ENCODE measurements around the gene RANBP3. TPM values are rescaled to one million over a fixed set of nuclear protein-coding genes. Genes with fewer than 3 reads are reported as not detected.

The RANBP3 gene
- total and polyA plus RNA-seq, 2 of the 8 experiments (the other 6 are each of a cell fraction or from before 2014, with no cell fraction given), result 95.4 to 122 TPM

GRCh38 chr19:5903624-5904351 is 74.2 kb downstream of the RANBP3 start, which contains the start of gene NDUFA11:
TSS of gene NDUFA11 (minus strand) at chr19:5903790. CDS start at chr19:5903708, 82 bp downstream.
- H2BK15ac ChIP-seq (ENCODE audit: low read length), result 0 out of 2 replicates have a peak within 1 kb of the TSS, but pooled peaks have one; percentile 65
- FAIRE-seq (no peak), DNase-seq (ENCODE audit: low read depth in 1 of 2, low spot score in 2 of 2) (peak; percentile 93 to 99)
- no peak within 1 kb of the TSS for H2BK120ac ChIP-seq (replicated peaks; ENCODE audit: low read depth, low read length)
- H3K4ac ChIP-seq (replicated peaks; ENCODE audit: insufficient read length, low read depth, low read length), result peak within 1 kb of the TSS; percentile 47
- no peaks in the 10 kb centered on the region for H3K36me3 ChIP-seq (ENCODE audit: control insufficient read depth in 2 of 4, insufficient read depth in 4 of 4, low read length in 3 of 4)
- H3K9ac ChIP-seq (replicated peaks in 1 of 4; ENCODE audit: extremely low read depth in 1 of 4, low read depth in 3 of 4, low read length in 3 of 4), result peak within 1 kb of the TSS; percentile 86 to 99 (median 96)
- H4K20me1 ChIP-seq (replicated peaks in 1 of 2; ENCODE audit: control insufficient read depth in 1 of 2, insufficient read depth in 2 of 2, low read length in 2 of 2), result peaks cover 3 to 11% of the 10 kb centered on the region in 2 experiments
- H2AK5ac ChIP-seq (ENCODE audit: low read depth, low read length), result 0 out of 2 replicates have a peak within 1 kb of the TSS, but pooled peaks have one; percentile 39
- peaks cover 0 to 5% (median 0%) of the 10 kb centered on the region in 4 experiments; a peak in 4 of 7 replicates for H3K4me1 ChIP-seq (replicated peaks in 1 of 4; ENCODE audit: control insufficient read depth in 3 of 4, insufficient read depth in 4 of 4, low read length in 3 of 4)
- H3K79me2 ChIP-seq (ENCODE audit: control insufficient read depth in 1 of 2, insufficient read depth in 2 of 2, low read length in 2 of 2), result peaks cover 3 to 33% of the 10 kb centered on the region in 2 experiments; a peak in 3 of 4 replicates
- H4K5ac ChIP-seq (ENCODE audit: insufficient read length, low read depth, low read length), result peak within 1 kb of the TSS; percentile 94
- H4K8ac ChIP-seq (ENCODE audit: extremely low read depth, insufficient read depth, low read length), result peak within 1 kb of the TSS; percentile 98
- no peak within 1 kb of the TSS for H3K14ac ChIP-seq (ENCODE audit: insufficient read length)
- H2BK12ac ChIP-seq (ENCODE audit: low read depth, low read length), result peak within 1 kb of the TSS; percentile 65; the same call in 1 of the 2 replicates
- H3K23ac ChIP-seq (ENCODE audit: insufficient read length), result no peak within 1 kb of the TSS
- peak within 1 kb of the TSS; percentile 82 for H3K56ac ChIP-seq (replicated peaks; ENCODE audit: insufficient read length, low read depth, low read length)
- peaks cover 9% of the 10 kb centered on the region for H3K23me2 ChIP-seq (ENCODE audit: low read depth, low read length)
- 2% methylated on average over 54 of the region's 57 CpGs; no CpG with 5 or more reads in 1 of the 2 experiments for WGBS, 2 experiments (ENCODE audit: extremely low coverage in 1 of 2, insufficient coverage in 1 of 2, insufficient read length in 1 of 2, insufficient replicate concordance in 2 of 2, low coverage in 1 of 2, low lambda C conversion rate in 2 of 2, missing lambda C conversion rate in 1 of 2)
- peak within 1 kb of the TSS; percentile 87 for H3K18ac ChIP-seq (ENCODE audit: extremely low read depth, low read length)
- peak within 1 kb of the TSS; percentile 98 for H2BK5ac ChIP-seq (ENCODE audit: low read depth, low read length)
- peak within 1 kb of the TSS; percentile 80 to 99 (median 95) for H3K4me3 ChIP-seq (ENCODE audit: extremely low read depth in 1 of 4, insufficient read depth in 2 of 4, low read depth in 3 of 4, low read length in 4 of 4)
- no peaks in the 10 kb centered on the region for H3K9me3 ChIP-seq (ENCODE audit: insufficient read depth in 2 of 2, low read depth in 1 of 2, low read length in 1 of 2)
- ChIA-PET CTCF (ENCODE audit: partially characterized antibody) (interaction anchor here (1.7 to 6.5 kb wide), 4 partner anchors 12 to 100 kb away, joined by 3 to 43 read pairs (median 16); partner anchors contain the start of gene NRTN), POLR2A (ENCODE audit: partially characterized antibody) (interaction anchor here (0.7 to 6.1 kb wide), 22 partner anchors 8 to 214 kb away, joined by 3 to 49 read pairs (median 6); partner anchors contain the start of genes CAPS, DUS3L, LONP1 and RANBP3)
- peaks cover 5% of the 10 kb centered on the region for H3K79me1 ChIP-seq (ENCODE audit: low read depth, low read length)
- H2AFZ ChIP-seq (ENCODE audit: low read length), result peak within 1 kb of the TSS; percentile 97; the same call in 1 of the 2 replicates
- H4K91ac ChIP-seq (replicated peaks; ENCODE audit: insufficient read length, low read length), result peak within 1 kb of the TSS; percentile 80
- no peaks in the 10 kb centered on the region for H3K27me3 ChIP-seq (replicated peaks in 1 of 4; ENCODE audit: control insufficient read depth in 3 of 4, extremely low read depth in 1 of 4, insufficient read depth in 3 of 4, low read length in 3 of 4)
- H3K4me2 ChIP-seq (ENCODE audit: insufficient read depth in 1 of 2, low read depth in 2 of 2, low read length in 2 of 2), result peak within 1 kb of the TSS; percentile 58 to 90
- H3K27ac ChIP-seq (ENCODE audit: low read depth, low read length), result peak within 1 kb of the TSS; percentile 87
- no peak within 1 kb of the TSS for H2BK20ac ChIP-seq (ENCODE audit: low read length)
- no peak for TF ChIP-seq EP300 (IDR thresholded peaks at IDR 0.05; ENCODE audit: borderline replicate concordance in 1 of 2, low read depth in 2 of 2, low read length in 2 of 2)
- peak; percentile 82 for TF ChIP-seq YY1 (IDR thresholded peaks at IDR 0.05; ENCODE audit: low read depth, low read length)
- no peak for TF ChIP-seq CBX8 (IDR thresholded peaks at IDR 0.05; ENCODE audit: borderline replicate concordance, low read depth, low read length)
- peak; percentile 37; the same call in 1 of the 2 replicates for TF ChIP-seq SP1 (IDR thresholded peaks at IDR 0.05; ENCODE audit: low read depth, low read length)
- TF ChIP-seq RXRA (IDR thresholded peaks at IDR 0.05; ENCODE audit: insufficient read depth, low read depth, low read length), result no peak
- no peak for TF ChIP-seq TCF12 (IDR thresholded peaks at IDR 0.05; ENCODE audit: low read depth, low read length)

All from H1 (cell line).